CD4-positive, alpha-beta memory T cell (primary cell): ENCODE results near the gene SH3RF1. TPM values are rescaled to one million over a fixed set of nuclear protein-coding genes. Genes with fewer than 3 reads are reported as not detected.

Experiments
- CTCF ChIA-PET: fragments of 350-600 bp; sonication (Branson Sonifier 250); formaldehyde crosslinking; loops from one replicate; lab custom pipeline; 2021; ENCODE audit warnings: inconsistent platforms; ENCODE audit not compliant: partially characterized antibody; lab: Charles Lee
- POLR2A ChIA-PET: fragments of 350-600 bp; sonication (Branson Sonifier 250); formaldehyde crosslinking; loops from one replicate; lab custom pipeline; 2021; ENCODE audit not compliant: partially characterized antibody; lab: Charles Lee
- DNase-seq, 5 donors: peaks; one replicate each; pipeline versions ENCODE4 v3.0.0 to v3.0.0-alpha.2; 2020 to 2022; ENCODE audit warnings: mixed read lengths in 1 of 5
- H3K27ac ChIP-seq: one replicate; pipeline ENCODE4 v1.7.0; 2013; ENCODE audit warnings: low read depth, low read length
- H3K27me3 ChIP-seq: 2 replicates; pipeline ENCODE4 v1.7.0; 2013; ENCODE audit warnings: mild to moderate bottlenecking, low read length, moderate library complexity; ENCODE audit not compliant: insufficient read depth
- H3K36me3 ChIP-seq: 2 replicates; pipeline ENCODE4 v1.7.0; 2013; ENCODE audit warnings: mild to moderate bottlenecking, low read length, moderate library complexity; ENCODE audit not compliant: insufficient read depth
- H3K4me1 ChIP-seq: 2 replicates; pipeline ENCODE4 v1.7.0; 2013; ENCODE audit warnings: mild to moderate bottlenecking, low read length, moderate library complexity; ENCODE audit not compliant: insufficient read depth
- H3K4me3 ChIP-seq, 2 donors: one replicate each; pipeline ENCODE4 v1.7.0; 2013; ENCODE audit warnings: low read length in 2 of 2, mild to moderate bottlenecking in 1 of 2
- H3K9me3 ChIP-seq, 2 donors: one replicate each; pipeline ENCODE4 v1.7.0; 2013; ENCODE audit warnings: low read length in 2 of 2, control low read depth in 1 of 2; ENCODE audit not compliant: control insufficient read depth in 1 of 2
- H3K27ac Mint-ChIP-seq, 7 donors: one replicate each; pipeline ENCODE4 v1.8.0; 2020 to 2021; ENCODE audit warnings: mixed read lengths in 7 of 7, mild to moderate bottlenecking in 6 of 7, inconsistent platforms in 3 of 7, moderate library complexity in 3 of 7
- H3K27me3 Mint-ChIP-seq, 2 donors: one replicate each; pipeline ENCODE4 v1.8.0; 2020 to 2021; ENCODE audit warnings: mixed read lengths in 2 of 2
- H3K36me3 Mint-ChIP-seq, 2 donors: one replicate each; pipeline ENCODE4 v1.8.0; 2020 to 2021; ENCODE audit warnings: mixed read lengths in 2 of 2, inconsistent platforms in 1 of 2, mild to moderate bottlenecking in 1 of 2
- H3K4me1 Mint-ChIP-seq, 4 donors: one replicate each; pipeline ENCODE4 v1.8.0; 2020 to 2021; ENCODE audit warnings: mixed read lengths in 4 of 4, mild to moderate bottlenecking in 1 of 4
- H3K4me3 Mint-ChIP-seq, 8 donors: one replicate each; pipeline ENCODE4 v1.8.0; 2020 to 2021; ENCODE audit warnings: mixed read lengths in 8 of 8, mild to moderate bottlenecking in 7 of 8, moderate library complexity in 6 of 8, inconsistent platforms in 3 of 8
- H3K9me3 Mint-ChIP-seq, 8 donors: one replicate each; pipeline ENCODE4 v1.8.0; 2020 to 2021; ENCODE audit warnings: mixed read lengths in 8 of 8, mild to moderate bottlenecking in 5 of 8, inconsistent platforms in 3 of 8, moderate library complexity in 1 of 8
- intact Hi-C: fragments of 100-400 bp; cut with micrococcal nuclease; formaldehyde crosslinking; loops from one replicate; pipeline ENCODE4 v1.15.1; 2023
- polyA plus RNA-seq, 2 donors: library from polyadenylated mRNA; unstranded; fragments of 300-500 nt; fragmentation: Illumina TruSeq; gene quantifications; one replicate each; pipeline ENCODE4 v1.2.3, GENCODE V29; 2021
- total RNA-seq, 2 experiments: library from RNA; stranded (reverse); gene quantifications; one replicate each; pipeline ENCODE4 v1.2.3, GENCODE V29; 2021

Gene SH3RF1
- under 1 TPM in 1 of 2 experiments, not detected in 1; 0.15 TPM for total RNA-seq
- under 1 TPM in 1 of 2 donors, not detected in 1; 0.11 TPM for polyA plus RNA-seq

- POLR2A ChIA-PET: no interaction called here
- CTCF ChIA-PET: no interaction called here
- Histone ChIP-seq H3K9me3 (no peaks in the 10 kb centered on the region), H3K4me3 (peak within 1 kb of the TSS in 1 of 2 donors; percentile 27), H3K27ac (no peak within 1 kb of the TSS), H3K27me3 (peaks cover 23% of the 10 kb centered on the region), H3K4me1 (peaks cover 10% of the 10 kb centered on the region), H3K36me3 (no peaks in the 10 kb centered on the region)
- no peaks in the 10 kb centered on the region for H3K36me3 Mint-ChIP-seq
- H3K27ac Mint-ChIP-seq: no peak within 1 kb of the TSS
- peaks cover 0 to 4% (median 0%) of the 10 kb centered on the region in 8 donors for H3K9me3 Mint-ChIP-seq
- H3K4me3 Mint-ChIP-seq: peak within 1 kb of the TSS; percentile 64 to 84 (median 72)
- H3K27me3 Mint-ChIP-seq: peaks cover 42 to 59% of the 10 kb centered on the region in 2 donors
- peak in 1 of 5 donors; percentile 0 for DNase-seq
- H3K4me1 Mint-ChIP-seq: peaks cover 3 to 16% (median 4%) of the 10 kb centered on the region in 4 donors
- intact Hi-C loops: no loop called here
These were observed at the start of gene SH3RF1 for GRCh38 chr4:169270810-169271691. Gene SH3RF1, minus strand, starts transcription at chr4:169270956. Its CDS starts 1,744 bp downstream, at chr4:169269212.

- Histone ChIP-seq H3K36me3 (no peaks in the 10 kb centered on the region), H3K4me3 (no peak overlapping the region), H3K27ac (no peak overlapping the region), H3K4me1 (no peaks in the 10 kb centered on the region), H3K9me3 (no peaks in the 10 kb centered on the region), H3K27me3 (no peaks in the 10 kb centered on the region)
- no peaks in the 10 kb centered on the region for H3K36me3 Mint-ChIP-seq
- intact Hi-C loops: no loop called here
- H3K9me3 Mint-ChIP-seq: peaks cover 0 to 5% (median 0%) of the 10 kb centered on the region in 8 donors
- no peak overlapping the region for H3K4me3 Mint-ChIP-seq
- H3K4me1 Mint-ChIP-seq: no peaks in the 10 kb centered on the region
- ChIA-PET CTCF (no interaction called here), POLR2A (no interaction called here)
- peaks cover 3 to 18% of the 10 kb centered on the region in 2 donors for H3K27me3 Mint-ChIP-seq
- DNase-seq: no peak
- H3K27ac Mint-ChIP-seq: no peak overlapping the region
These were observed 45.0 kb upstream of the SH3RF1 start for GRCh38 chr4:169315530-169316343.

GRCh38 chr4:169314906-169315305, 44.1 kb upstream of the SH3RF1 start:
- intact Hi-C loops: no loop called here
- no peaks in the 10 kb centered on the region for H3K36me3 ChIP-seq
- CTCF ChIA-PET: no interaction called here
- POLR2A ChIA-PET: no interaction called here
- H3K27ac ChIP-seq: no peak overlapping the region
- DNase-seq: no peak
- H3K27me3 ChIP-seq: no peaks in the 10 kb centered on the region
- Mint-ChIP-seq H3K4me1 (no peaks in the 10 kb centered on the region), H3K4me3 (no peak overlapping the region), H3K27ac (no peak overlapping the region), H3K36me3 (no peaks in the 10 kb centered on the region), H3K27me3 (peaks cover 3 to 18% of the 10 kb centered on the region in 2 donors), H3K9me3 (peaks cover 0 to 3% (median 0%) of the 10 kb centered on the region in 8 donors)
- H3K4me3 ChIP-seq: no peak overlapping the region
- no peaks in the 10 kb centered on the region for H3K4me1 ChIP-seq
- no peaks in the 10 kb centered on the region for H3K9me3 ChIP-seq

- Mint-ChIP-seq H3K27ac (no peak overlapping the region), H3K4me3 (no peak overlapping the region), H3K27me3 (peaks cover 3 to 18% of the 10 kb centered on the region in 2 donors), H3K9me3 (peaks cover 0 to 3% (median 0%) of the 10 kb centered on the region in 8 donors), H3K4me1 (no peaks in the 10 kb centered on the region), H3K36me3 (no peaks in the 10 kb centered on the region)
- Histone ChIP-seq H3K36me3 (no peaks in the 10 kb centered on the region), H3K27ac (no peak overlapping the region), H3K9me3 (no peaks in the 10 kb centered on the region), H3K4me1 (no peaks in the 10 kb centered on the region), H3K4me3 (no peak overlapping the region), H3K27me3 (no peaks in the 10 kb centered on the region)
- ChIA-PET CTCF (no interaction called here), POLR2A (no interaction called here)
- no peak for DNase-seq
- intact Hi-C loops: no loop called here
These were observed 43.0 kb upstream of the SH3RF1 start for GRCh38 chr4:169313732-169314131.

DNA sequence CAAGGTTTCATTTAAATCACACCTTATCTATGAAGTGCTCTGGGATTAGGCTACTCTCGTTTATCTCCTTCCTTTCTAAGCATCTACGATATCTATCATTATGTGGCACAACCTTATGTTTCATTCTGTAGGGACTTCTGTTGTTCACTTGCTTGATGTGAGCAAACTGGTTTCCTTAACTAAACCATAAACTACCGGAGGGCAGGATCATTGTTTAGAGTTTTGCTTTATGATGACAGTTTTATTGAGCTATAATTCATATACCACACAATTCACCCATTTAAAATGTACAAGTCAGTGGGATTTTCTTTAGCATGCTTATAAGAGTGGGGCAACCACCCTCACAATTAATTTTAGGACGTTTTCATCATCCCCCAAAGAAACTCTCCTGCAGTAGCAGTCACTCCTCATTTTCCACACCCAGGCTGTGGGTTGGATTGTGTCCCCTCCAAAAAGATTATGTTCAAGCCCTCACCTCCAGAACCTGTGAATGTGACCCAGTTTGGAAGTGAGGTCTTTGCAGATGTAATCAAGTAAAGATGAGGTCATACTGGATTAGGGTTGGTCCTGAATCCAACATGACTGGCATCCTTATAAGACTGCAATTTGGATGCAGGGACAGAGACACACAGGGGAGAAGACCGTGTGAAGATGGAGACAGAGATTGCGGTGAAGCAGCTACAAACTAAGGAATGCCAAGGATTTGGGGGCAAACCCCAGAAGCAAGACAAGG, 42.1 kb upstream of the SH3RF1 start:
- H3K4me1 Mint-ChIP-seq: no peaks in the 10 kb centered on the region
- H3K9me3 Mint-ChIP-seq: peaks cover 0 to 3% (median 0%) of the 10 kb centered on the region in 8 donors
- ChIA-PET CTCF (no interaction called here), POLR2A (no interaction called here)
- H3K9me3 ChIP-seq: no peaks in the 10 kb centered on the region
- intact Hi-C loops: no loop called here
- H3K27ac ChIP-seq: no peak overlapping the region
- no peak overlapping the region for H3K4me3 ChIP-seq
- no peaks in the 10 kb centered on the region for H3K4me1 ChIP-seq
- H3K27me3 Mint-ChIP-seq: peaks cover 3 to 18% of the 10 kb centered on the region in 2 donors
- no peaks in the 10 kb centered on the region for H3K27me3 ChIP-seq
- H3K36me3 Mint-ChIP-seq: no peaks in the 10 kb centered on the region
- no peak overlapping the region for H3K4me3 Mint-ChIP-seq
- H3K36me3 ChIP-seq: no peaks in the 10 kb centered on the region
- DNase-seq: no peak
- H3K27ac Mint-ChIP-seq: no peak overlapping the region

GRCh38 chr4:169311643-169312365, 41.0 kb upstream of the SH3RF1 start:
- Mint-ChIP-seq H3K4me3 (no peak overlapping the region), H3K4me1 (no peaks in the 10 kb centered on the region), H3K27ac (no peak overlapping the region), H3K36me3 (no peaks in the 10 kb centered on the region), H3K9me3 (peaks cover 0 to 3% (median 0%) of the 10 kb centered on the region in 8 donors), H3K27me3 (peaks cover 3 to 14% of the 10 kb centered on the region in 2 donors)
- DNase-seq: no peak
- ChIA-PET CTCF (no interaction called here), POLR2A (no interaction called here)
- intact Hi-C loops: no loop called here
- no peaks in the 10 kb centered on the region for H3K9me3 ChIP-seq
- H3K4me1 ChIP-seq: no peaks in the 10 kb centered on the region
- no peak overlapping the region for H3K4me3 ChIP-seq
- no peak overlapping the region for H3K27ac ChIP-seq
- H3K36me3 ChIP-seq: no peaks in the 10 kb centered on the region
- no peaks in the 10 kb centered on the region for H3K27me3 ChIP-seq
